H1 (cell line): ENCODE measurements around the gene FAM136A. TPM values are rescaled to one million over a fixed set of nuclear protein-coding genes. Genes with fewer than 3 reads are reported as not detected.
"Not testable (repeated sequence)": the region's sequence is repeated elsewhere in the genome, so short reads cannot be mapped to it uniquely, and the experiment has no call there.

ENCODE experiments used
- CTCF ChIA-PET: fragments of 300-600 bp; sonication (Branson Sonifier 250); formaldehyde crosslinking; loops from one replicate; lab custom pipeline; 2021; ENCODE audit not compliant: partially characterized antibody; lab: Charles Lee
- POLR2A ChIA-PET: fragments of 300-600 bp; sonication (Branson Sonifier 250); formaldehyde crosslinking; loops from one replicate; lab custom pipeline; 2021; ENCODE audit warnings: inconsistent platforms; ENCODE audit not compliant: partially characterized antibody; lab: Charles Lee
- DNase-seq, 2 experiments: peaks; one replicate each; pipeline versions ENCODE4 v3.0.0 to v3.0.0-alpha.2; 2010 to 2022; ENCODE audit warnings: low spot score in 2 of 2, low read depth in 1 of 2, mixed read lengths in 1 of 2
- FAIRE-seq: peaks from 2 replicates; lab custom pipeline; 2011; peaks lifted over from hg19 to GRCh38; lab: Jason Lieb, UNC
- H2AFZ ChIP-seq: 2 replicates; pipeline ENCODE4 v1.8.1; 2012; ENCODE audit warnings: low read length, inconsistent platforms
- H2AK5ac ChIP-seq: 2 replicates; pipeline ENCODE4 v1.6.1; 2013; ENCODE audit warnings: low read depth, low read length
- H2BK120ac ChIP-seq: replicated peaks from 2 replicates; pipeline ENCODE3; 2013; ENCODE audit warnings: low read depth, low read length, inconsistent platforms
- H2BK12ac ChIP-seq: 2 replicates; pipeline ENCODE4 v1.6.1; 2013; ENCODE audit warnings: low read depth, low read length
- H2BK15ac ChIP-seq: 2 replicates; pipeline ENCODE4 v1.6.1; 2013; ENCODE audit warnings: low read length
- H2BK20ac ChIP-seq: 2 replicates; pipeline ENCODE4 v1.6.1; 2013; ENCODE audit warnings: low read length
- H2BK5ac ChIP-seq: 2 replicates; pipeline ENCODE4 v1.6.1; 2013; ENCODE audit warnings: low read depth, low read length
- H3K14ac ChIP-seq: 2 replicates; pipeline ENCODE4 v1.6.1; 2013; ENCODE audit warnings: inconsistent platforms; ENCODE audit not compliant: insufficient read length
- H3K18ac ChIP-seq: 2 replicates; pipeline ENCODE4 v1.6.1; 2013; ENCODE audit warnings: low read length; ENCODE audit errors: extremely low read depth
- H3K23ac ChIP-seq: 2 replicates; pipeline ENCODE4 v1.6.1; 2013; ENCODE audit warnings: inconsistent platforms; ENCODE audit not compliant: insufficient read length
- H3K23me2 ChIP-seq: 2 replicates; pipeline ENCODE4 v1.6.1; 2013; ENCODE audit warnings: low read depth, low read length
- H3K27ac ChIP-seq: 2 replicates; pipeline ENCODE4 v1.6.1; 2011; ENCODE audit warnings: low read depth, low read length, inconsistent platforms
- H3K27me3 ChIP-seq, 4 experiments: replicated peaks in 1 of 4; 1 replicate in 1 of 4; 2 replicates in 3 of 4; pipeline versions ENCODE4 v1.6.1 to v1.8.1; 2011 to 2013; ENCODE audit warnings: low read length in 3 of 4, mild to moderate bottlenecking in 3 of 4, inconsistent platforms in 2 of 4, mixed read lengths in 2 of 4, moderate library complexity in 1 of 4; ENCODE audit not compliant: control insufficient read depth in 3 of 4, insufficient read depth in 3 of 4; ENCODE audit errors: extremely low read depth in 1 of 4
- H3K36me3 ChIP-seq, 4 experiments: 2 replicates each; pipeline versions ENCODE4 v1.6.1 to v1.8.1; 2011 to 2013; ENCODE audit warnings: mild to moderate bottlenecking in 4 of 4, low read length in 3 of 4, moderate library complexity in 2 of 4, control low read depth in 1 of 4, inconsistent platforms in 1 of 4; ENCODE audit not compliant: insufficient read depth in 4 of 4, control insufficient read depth in 2 of 4
- H3K4ac ChIP-seq: replicated peaks from 2 replicates; pipeline ENCODE3; 2013; ENCODE audit warnings: low read length, low read depth, mixed read lengths, inconsistent platforms; ENCODE audit not compliant: insufficient read length
- H3K4me1 ChIP-seq, 4 experiments: replicated peaks in 1 of 4; 1 replicate in 1 of 4; 2 replicates in 3 of 4; pipeline versions ENCODE4 v1.6.1 to v1.8.1; 2011 to 2013; ENCODE audit warnings: low read length in 3 of 4, inconsistent platforms in 2 of 4, mixed read lengths in 1 of 4; ENCODE audit not compliant: insufficient read depth in 4 of 4, control insufficient read depth in 3 of 4
- H3K4me2 ChIP-seq, 2 experiments: 2 replicates each; pipeline versions ENCODE4 v1.6.1 to v1.8.1; 2011 to 2013; ENCODE audit warnings: low read depth in 2 of 2, low read length in 2 of 2, control low read depth in 1 of 2, inconsistent platforms in 1 of 2, mild to moderate bottlenecking in 1 of 2; ENCODE audit not compliant: insufficient read depth in 1 of 2
- H3K4me3 ChIP-seq, 4 experiments: fragments of 200-600, 300-600 bp in 1 of 4; sonication (generic), shearing (Covaris generic), sonication (Bioruptor Twin) in 1 of 4; 2 replicates each; pipeline versions ENCODE4 v1.5.1 to v1.8.1; 2011 to 2016; ENCODE audit warnings: low read length in 4 of 4, low read depth in 3 of 4, control low read depth in 2 of 4, inconsistent platforms in 2 of 4, mild to moderate bottlenecking in 2 of 4, mixed read lengths in 1 of 4, moderate library complexity in 1 of 4; ENCODE audit not compliant: insufficient read depth in 2 of 4; ENCODE audit errors: extremely low read depth in 1 of 4
- H3K56ac ChIP-seq: replicated peaks from 2 replicates; pipeline ENCODE3; 2013; ENCODE audit warnings: low read depth, mild to moderate bottlenecking, mixed read lengths, low read length, inconsistent platforms; ENCODE audit not compliant: insufficient read length
- H3K79me1 ChIP-seq: 2 replicates; pipeline ENCODE4 v1.6.1; 2013; ENCODE audit warnings: low read depth, low read length, control low read depth
- H3K79me2 ChIP-seq, 2 experiments: 2 replicates each; pipeline versions ENCODE4 v1.6.1 to v1.8.1; 2012 to 2013; ENCODE audit warnings: low read length in 2 of 2, mild to moderate bottlenecking in 2 of 2, inconsistent platforms in 1 of 2; ENCODE audit not compliant: insufficient read depth in 2 of 2, control insufficient read depth in 1 of 2
- H3K9ac ChIP-seq, 4 experiments: replicated peaks in 1 of 4; 1 replicate in 1 of 4; 2 replicates in 3 of 4; pipeline versions ENCODE4 v1.6.1 to v1.8.1; 2011 to 2013; ENCODE audit warnings: low read depth in 3 of 4, low read length in 3 of 4, control low read depth in 2 of 4, mild to moderate bottlenecking in 2 of 4, moderate library complexity in 2 of 4, inconsistent platforms in 1 of 4; ENCODE audit errors: extremely low read depth in 1 of 4
- H3K9me3 ChIP-seq, 2 experiments: 2 replicates each; pipeline versions ENCODE4 v1.6.1 to v1.8.1; 2012 to 2013; ENCODE audit warnings: mild to moderate bottlenecking in 2 of 2, moderate library complexity in 2 of 2, control low read depth in 1 of 2, inconsistent platforms in 1 of 2, low read depth in 1 of 2, low read length in 1 of 2, mixed read lengths in 1 of 2; ENCODE audit not compliant: insufficient read depth in 2 of 2
- H4K20me1 ChIP-seq, 2 experiments: replicated peaks in 1 of 2; 2 replicates each; pipeline versions ENCODE3 to v1.8.1; 2011 to 2013; ENCODE audit warnings: inconsistent platforms in 2 of 2, low read length in 2 of 2, mild to moderate bottlenecking in 1 of 2; ENCODE audit not compliant: insufficient read depth in 2 of 2, control insufficient read depth in 1 of 2
- H4K5ac ChIP-seq: 2 replicates; pipeline ENCODE4 v1.6.1; 2013; ENCODE audit warnings: low read length, low read depth, mixed read lengths, inconsistent platforms; ENCODE audit not compliant: insufficient read length
- H4K8ac ChIP-seq: 2 replicates; pipeline ENCODE4 v1.8.0; 2013; ENCODE audit warnings: mild to moderate bottlenecking, moderate library complexity, low read length, inconsistent platforms; ENCODE audit not compliant: insufficient read depth; ENCODE audit errors: extremely low read depth
- H4K91ac ChIP-seq: replicated peaks from 2 replicates; pipeline ENCODE3; 2013; ENCODE audit warnings: low read length, mixed read lengths, inconsistent platforms; ENCODE audit not compliant: insufficient read length
- WGBS, 2 experiments: shearing (Covaris generic) in 1 of 2; methylation state at CpG; one replicate each; pipeline versions ENCODE4 v1.1.6 to v1.1.7; 2013 to 2015; ENCODE audit warnings: low lambda C conversion rate in 2 of 2, mixed read lengths in 2 of 2, inconsistent platforms in 1 of 2, low coverage in 1 of 2, missing lambda C conversion rate in 1 of 2; ENCODE audit not compliant: insufficient replicate concordance in 2 of 2, insufficient coverage in 1 of 2, insufficient read length in 1 of 2; ENCODE audit errors: extremely low coverage in 1 of 2, missing lambda C conversion rate in 1 of 2; 5-methylcytosine and 5-hydroxymethylcytosine counted together
- polyA plus RNA-seq, 7 experiments: library from polyadenylated mRNA; depleted of rRNA in 3 of 7; stranded (reverse) in 5 of 7; unstranded in 2 of 7; fragments of >200 nt in 5 of 7; fragments of 200-250 nt in 2 of 7; gene quantifications; 1 replicate in 5 of 7; 2 replicates in 1 of 7; 4 replicates in 1 of 7; pipeline versions ENCODE4 v1.2.1 to v1.2.3, GENCODE V29; 2011 to 2013; ENCODE audit warnings: missing spikeins in 2 of 7, mixed read lengths in 2 of 7
- total RNA-seq: library from RNA; stranded (reverse); fragmentation: NEBNext Ultra II Directional; extraction: Animal tissue kit (Norgen Biotek cat#: 25700); gene quantifications from 2 replicates; pipeline ENCODE4 v1.2.1, GENCODE V29; 2021

FAM136A gene
- total and polyA plus RNA-seq, 2 of the 8 experiments (the other 6 are each of a cell fraction or from before 2014, with no cell fraction given), result 58.2 to 122 TPM

DNA sequence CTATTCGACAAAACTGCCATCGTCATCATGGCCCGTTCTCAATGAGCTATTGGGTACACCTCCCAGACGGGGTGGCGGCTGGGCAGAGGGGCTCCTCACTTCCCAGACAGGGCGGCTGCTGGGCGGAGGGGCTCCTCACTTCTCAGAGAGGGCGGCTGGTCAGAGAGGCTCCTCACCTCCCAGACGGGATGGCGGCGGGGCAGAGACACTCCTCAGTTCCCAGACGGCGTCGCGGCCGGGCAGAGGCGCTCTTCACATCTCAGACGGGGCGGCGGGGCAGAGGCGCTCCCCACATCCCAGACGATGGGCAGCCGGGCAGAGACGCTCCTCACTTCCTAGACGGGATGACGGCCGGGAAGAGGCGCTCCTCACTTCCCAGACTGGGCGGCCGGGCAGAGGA is 34.9 kb downstream of the FAM136A start:
- not testable (repeated sequence) for H2BK5ac ChIP-seq, FAIRE-seq

More for the DNA sequence above, 34.9 kb downstream of the FAM136A start:
- H3K4me1 ChIP-seq, H4K5ac ChIP-seq, H2BK12ac ChIP-seq, H3K14ac ChIP-seq, H3K9me3 ChIP-seq, H3K18ac ChIP-seq, H3K56ac ChIP-seq, H3K27me3 ChIP-seq, H4K20me1 ChIP-seq, H3K4me2 ChIP-seq, H3K23ac ChIP-seq, H4K8ac ChIP-seq, H3K79me2 ChIP-seq, H3K9ac ChIP-seq, H2BK20ac ChIP-seq, H2AK5ac ChIP-seq, CTCF ChIA-PET, H2BK120ac ChIP-seq, POLR2A ChIA-PET, H3K79me1 ChIP-seq, H2BK15ac ChIP-seq, H2AFZ ChIP-seq, H3K27ac ChIP-seq, H4K91ac ChIP-seq, H3K4me3 ChIP-seq, DNase-seq, H3K23me2 ChIP-seq, H3K4ac ChIP-seq: not testable (repeated sequence)
- H3K36me3 ChIP-seq, result peaks cover 3 to 33% (median 11%) of the 10 kb centered on the region in 4 experiments; a peak in 6 of 8 replicates
- 95% methylated on average over 21 of the region's 30 CpGs; no CpG with 5 or more reads in 1 of the 2 experiments for WGBS, 2 experiments
